Caco-2 (cell line): ENCODE measurements around the gene BANF2. TPM values are rescaled to one million over a fixed set of nuclear protein-coding genes. Genes with fewer than 3 reads are reported as not detected.

ENCODE experiments used
- BruUV-seq: library from RNA; stranded (reverse); fragments of 400-500 nt; replicated peaks from 2 replicates; lab custom pipeline; 2021; lab: Mats Ljungman, UMichigan
- CTCF ChIA-PET: fragments of 300-600 bp; sonication (Branson Sonifier 250); formaldehyde crosslinking; loops from one replicate; lab custom pipeline; 2022; ENCODE audit warnings: antibody characterized with exemption; lab: Charles Lee
- POLR2A ChIA-PET: fragments of 300-600 bp; sonication (Branson Sonifier 250); formaldehyde crosslinking; loops from one replicate; lab custom pipeline; 2022; ENCODE audit warnings: antibody characterized with exemption; lab: Charles Lee
- DNase-seq, 2 experiments: peaks; one replicate each; pipeline versions ENCODE4 v3.0.0 to v3.0.0-alpha.2; 2020 to 2022
- H3K27me3 ChIP-seq: replicated peaks from 2 replicates; pipeline ENCODE4 v1.6.0; 2011; ENCODE audit warnings: low read length; ENCODE audit not compliant: control insufficient read depth, insufficient read depth
- H3K36me3 ChIP-seq: 2 replicates; pipeline ENCODE4 v1.5.1; 2011; ENCODE audit warnings: low read length; ENCODE audit not compliant: control insufficient read depth, insufficient read depth
- H3K4me1 ChIP-seq: fragments of 250-450 bp; sonication (Bioruptor Pico); 2 replicates; pipeline ENCODE4 v1.5.1; 2020; ENCODE audit warnings: mild to moderate bottlenecking
- H3K4me3 ChIP-seq: 2 replicates; pipeline ENCODE4 v1.5.1; 2011; ENCODE audit warnings: low read depth, mild to moderate bottlenecking, control low read depth, low read length
- H3K9me3 ChIP-seq: fragments of 250-450 bp; sonication (Bioruptor Pico); 2 replicates; pipeline ENCODE4 v1.5.1; 2020; ENCODE audit warnings: mild to moderate bottlenecking, moderate library complexity
- H3K27ac Mint-ChIP-seq: one replicate; pipeline ENCODE4 v1.8.0; 2022; ENCODE audit warnings: mixed read lengths; ENCODE audit not compliant: unreplicated experiment
- H3K27me3 Mint-ChIP-seq: one replicate; pipeline ENCODE4 v1.8.0; 2022; ENCODE audit warnings: mixed read lengths; ENCODE audit not compliant: insufficient read depth, unreplicated experiment
- H3K36me3 Mint-ChIP-seq: one replicate; pipeline ENCODE4 v1.8.0; 2022; ENCODE audit warnings: mild to moderate bottlenecking, mixed read lengths; ENCODE audit not compliant: insufficient read depth, unreplicated experiment
- H3K4me1 Mint-ChIP-seq: one replicate; pipeline ENCODE4 v1.8.0; 2022; ENCODE audit warnings: low read depth, mixed read lengths; ENCODE audit not compliant: unreplicated experiment
- H3K4me3 Mint-ChIP-seq: one replicate; pipeline ENCODE4 v1.8.0; 2022; ENCODE audit warnings: mild to moderate bottlenecking, moderate library complexity, mixed read lengths; ENCODE audit not compliant: unreplicated experiment
- H3K9me3 Mint-ChIP-seq: one replicate; pipeline ENCODE4 v1.8.0; 2022; ENCODE audit warnings: mixed read lengths; ENCODE audit not compliant: unreplicated experiment
- intact Hi-C: fragments of 100-400 bp; cut with micrococcal nuclease; formaldehyde crosslinking; loops from one replicate; pipeline ENCODE4 v1.10.0; 2022; ENCODE audit not compliant: unreplicated experiment
- total RNA-seq: library from RNA; stranded (reverse); gene quantifications from 2 replicates; pipeline ENCODE4 v1.2.3, GENCODE V29; 2022
- TF ChIP-seq, protein P1 (sequence below), 2 experiments: fragments of 200-600 bp in 1 of 2; IDR thresholded peaks; 1 replicate in 1 of 2; 2 replicates in 1 of 2; pipeline versions ENCODE4 v1.5.1 to v1.8.0; 2011 to 2022; ENCODE audit warnings: antibody characterized with exemption in 1 of 2, control low read depth in 1 of 2, inconsistent platforms in 1 of 2, low read depth in 1 of 2, low read length in 1 of 2, mild to moderate bottlenecking in 1 of 2, moderate library complexity in 1 of 2; ENCODE audit not compliant: insufficient read depth in 1 of 2, severe bottlenecking in 1 of 2, unreplicated experiment in 1 of 2

The BANF2 gene
- total RNA-seq, 1 experiment from 2014 or later = 2.1 TPM

DNA sequence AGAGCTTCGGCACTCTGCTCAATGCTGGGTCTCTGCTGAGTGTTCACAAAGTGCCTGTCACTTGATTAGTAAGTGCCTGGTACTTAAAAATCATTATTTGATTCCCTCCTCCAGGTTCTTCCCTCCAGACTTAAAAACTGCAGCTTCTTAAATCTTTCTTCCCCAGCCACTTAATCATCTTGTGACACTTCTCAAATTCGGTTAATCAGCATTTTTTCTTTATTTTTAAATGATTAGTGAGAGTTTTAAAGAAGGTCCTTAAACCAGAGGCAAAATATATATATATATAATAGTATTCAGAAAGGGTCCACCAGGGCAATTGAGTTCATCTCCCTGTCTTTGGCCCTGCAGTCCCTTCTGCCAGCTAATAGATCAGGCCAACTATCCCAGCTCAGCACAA, 8.0 kb upstream of the BANF2 start:
- BruUV-seq = no TSS peak
- no peak for DNase-seq
- POLR2A ChIA-PET = interaction anchor here (1.6 kb wide), 1 partner anchor 9 kb away, joined by 6 read pairs; the partner anchor contains the start of gene RRBP1

DNA sequence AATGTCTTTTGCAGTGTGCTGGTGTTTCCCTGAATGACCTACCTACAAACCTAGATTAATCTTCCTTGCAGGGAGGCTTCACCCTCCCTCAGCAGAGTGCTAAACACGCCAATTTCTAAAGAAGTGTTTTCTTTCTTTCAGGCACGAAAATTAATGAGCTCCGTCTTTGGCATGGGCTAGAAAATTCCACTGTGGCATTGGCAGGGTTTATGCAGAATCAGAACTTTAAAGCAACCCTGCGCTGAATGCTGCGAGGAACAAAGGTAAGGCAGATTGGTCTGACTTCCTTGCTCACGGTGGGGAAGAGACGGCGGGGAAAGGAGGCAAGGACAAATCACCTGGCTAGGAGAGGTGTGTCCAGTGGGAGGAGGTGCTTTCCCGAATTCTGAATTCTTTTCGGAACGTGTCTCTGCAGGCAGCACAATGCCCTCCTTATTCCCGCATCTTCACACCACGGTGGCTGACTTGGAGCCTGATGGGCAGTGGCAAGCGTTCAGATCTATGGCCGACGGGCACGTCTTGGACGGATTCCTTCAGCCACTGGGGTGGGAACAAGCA, 6.2 kb upstream of the BANF2 start:
- no peaks in the 10 kb centered on the region for H3K9me3 Mint-ChIP-seq
- CTCF ChIA-PET = interaction anchor here (0.7 kb wide), 1 partner anchor 84 kb away, joined by 3 read pairs; no protein-coding TSS in a partner anchor
- H3K9me3 ChIP-seq = no peaks in the 10 kb centered on the region
- H3K36me3 Mint-ChIP-seq = peaks cover 7% of the 10 kb centered on the region
- no peaks in the 10 kb centered on the region for H3K27me3 ChIP-seq
- TF ChIP-seq, protein P1, sequence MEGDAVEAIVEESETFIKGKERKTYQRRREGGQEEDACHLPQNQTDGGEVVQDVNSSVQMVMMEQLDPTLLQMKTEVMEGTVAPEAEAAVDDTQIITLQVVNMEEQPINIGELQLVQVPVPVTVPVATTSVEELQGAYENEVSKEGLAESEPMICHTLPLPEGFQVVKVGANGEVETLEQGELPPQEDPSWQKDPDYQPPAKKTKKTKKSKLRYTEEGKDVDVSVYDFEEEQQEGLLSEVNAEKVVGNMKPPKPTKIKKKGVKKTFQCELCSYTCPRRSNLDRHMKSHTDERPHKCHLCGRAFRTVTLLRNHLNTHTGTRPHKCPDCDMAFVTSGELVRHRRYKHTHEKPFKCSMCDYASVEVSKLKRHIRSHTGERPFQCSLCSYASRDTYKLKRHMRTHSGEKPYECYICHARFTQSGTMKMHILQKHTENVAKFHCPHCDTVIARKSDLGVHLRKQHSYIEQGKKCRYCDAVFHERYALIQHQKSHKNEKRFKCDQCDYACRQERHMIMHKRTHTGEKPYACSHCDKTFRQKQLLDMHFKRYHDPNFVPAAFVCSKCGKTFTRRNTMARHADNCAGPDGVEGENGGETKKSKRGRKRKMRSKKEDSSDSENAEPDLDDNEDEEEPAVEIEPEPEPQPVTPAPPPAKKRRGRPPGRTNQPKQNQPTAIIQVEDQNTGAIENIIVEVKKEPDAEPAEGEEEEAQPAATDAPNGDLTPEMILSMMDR (IDR thresholded peaks at IDR 0.05; ENCODE audit: insufficient read depth in 1 of 2, low read depth in 1 of 2, low read length in 1 of 2, severe bottlenecking in 1 of 2, unreplicated experiment in 1 of 2) = no peak
- DNase-seq = peak in 1 of 2 experiments; percentile 26
- H3K4me3 Mint-ChIP-seq = no peak overlapping the region
- H3K27me3 Mint-ChIP-seq = no peaks in the 10 kb centered on the region
- H3K27ac Mint-ChIP-seq = no peak overlapping the region
- H3K4me3 ChIP-seq = no peak overlapping the region
- POLR2A ChIA-PET = no interaction called here
- peaks cover 11% of the 10 kb centered on the region for H3K4me1 Mint-ChIP-seq
- H3K4me1 ChIP-seq = peaks cover 22% of the 10 kb centered on the region
- intact Hi-C loops = no loop called here
- no TSS peak for BruUV-seq
- H3K36me3 ChIP-seq = no peaks in the 10 kb centered on the region

More for the DNA sequence above, 8.0 kb upstream of the BANF2 start:
- TF ChIP-seq, protein P1 (IDR thresholded peaks at IDR 0.05; ENCODE audit: insufficient read depth in 1 of 2, low read depth in 1 of 2, low read length in 1 of 2, severe bottlenecking in 1 of 2, unreplicated experiment in 1 of 2) = no peak
- peaks cover 14% of the 10 kb centered on the region for H3K9me3 Mint-ChIP-seq
- H3K4me1 ChIP-seq = peaks cover 13% of the 10 kb centered on the region
- peaks cover 7% of the 10 kb centered on the region for H3K36me3 Mint-ChIP-seq
- intact Hi-C loops = no loop called here
- no peaks in the 10 kb centered on the region for H3K27me3 Mint-ChIP-seq
- no peak overlapping the region for H3K27ac Mint-ChIP-seq
- no peaks in the 10 kb centered on the region for H3K27me3 ChIP-seq
- H3K4me1 Mint-ChIP-seq = peaks cover 21% of the 10 kb centered on the region
- no peaks in the 10 kb centered on the region for H3K36me3 ChIP-seq
- peaks cover 12% of the 10 kb centered on the region; the same call in 1 of the 2 replicates for H3K9me3 ChIP-seq
- CTCF ChIA-PET = interaction anchor here (0.5 to 2.5 kb wide), 2 partner anchors 8 to 9 kb away, joined by 3 to 10 read pairs; partner anchors contain the start of gene RRBP1
- H3K4me3 Mint-ChIP-seq = no peak overlapping the region
- no peak overlapping the region for H3K4me3 ChIP-seq

DNA sequence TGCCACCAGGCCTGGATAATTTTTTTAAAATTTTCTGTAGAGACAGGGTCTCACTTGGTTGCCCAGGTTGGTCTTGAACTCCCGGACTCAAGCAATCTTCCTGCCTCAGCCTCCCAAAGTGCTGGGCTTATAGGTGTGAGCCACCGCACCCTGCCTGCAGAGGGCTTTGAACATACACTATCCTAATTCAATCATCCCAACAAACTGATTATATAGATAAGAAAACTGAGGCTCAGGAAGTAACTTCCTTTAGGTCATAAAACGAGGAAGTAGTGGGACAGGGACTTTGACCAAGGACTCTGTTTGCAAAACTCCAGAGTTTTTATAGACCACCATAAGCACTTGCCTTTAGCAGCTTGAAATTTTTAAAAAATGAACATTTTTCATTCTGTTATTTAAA, 5.0 kb upstream of the BANF2 start:
- Mint-ChIP-seq H3K4me3 (no peak overlapping the region), H3K27ac (no peak overlapping the region), H3K9me3 (no peaks in the 10 kb centered on the region), H3K4me1 (peaks cover 11% of the 10 kb centered on the region), H3K36me3 (peaks cover 7% of the 10 kb centered on the region), H3K27me3 (no peaks in the 10 kb centered on the region)
- no peak overlapping the region for H3K4me3 ChIP-seq
- intact Hi-C loops = no loop called here
- H3K9me3 ChIP-seq = no peaks in the 10 kb centered on the region
- CTCF ChIA-PET = no interaction called here
- peaks cover 31% of the 10 kb centered on the region for H3K4me1 ChIP-seq
- H3K36me3 ChIP-seq = no peaks in the 10 kb centered on the region
- POLR2A ChIA-PET = no interaction called here
- DNase-seq = peak in 1 of 2 experiments; percentile 28
- no TSS peak for BruUV-seq
- TF ChIP-seq, protein P1 (IDR thresholded peaks at IDR 0.05; ENCODE audit: insufficient read depth in 1 of 2, low read depth in 1 of 2, low read length in 1 of 2, severe bottlenecking in 1 of 2, unreplicated experiment in 1 of 2) = no peak
- no peaks in the 10 kb centered on the region for H3K27me3 ChIP-seq
